B cell (primary cell): ENCODE data around the gene UBE2Q1.

Source experiments
- EZH2 ChIP-seq: IDR thresholded peaks from 2 replicates; pipeline ENCODE4 v1.6.1; 2012; ENCODE audit warnings: borderline replicate concordance, low read depth, mild to moderate bottlenecking, moderate library complexity, low read length; ENCODE audit not compliant: insufficient read depth, poor library complexity, severe bottlenecking
- TF ChIP-seq, protein P1 (sequence below): fragments of 200-600 bp; IDR thresholded peaks from one replicate; pipeline ENCODE4 v1.8.0; 2022; ENCODE audit warnings: antibody characterized with exemption, mild to moderate bottlenecking

GRCh38 chr1:154579374-154579773 lies 20.9 kb upstream of the UBE2Q1 start:
- TF ChIP-seq, protein P1, sequence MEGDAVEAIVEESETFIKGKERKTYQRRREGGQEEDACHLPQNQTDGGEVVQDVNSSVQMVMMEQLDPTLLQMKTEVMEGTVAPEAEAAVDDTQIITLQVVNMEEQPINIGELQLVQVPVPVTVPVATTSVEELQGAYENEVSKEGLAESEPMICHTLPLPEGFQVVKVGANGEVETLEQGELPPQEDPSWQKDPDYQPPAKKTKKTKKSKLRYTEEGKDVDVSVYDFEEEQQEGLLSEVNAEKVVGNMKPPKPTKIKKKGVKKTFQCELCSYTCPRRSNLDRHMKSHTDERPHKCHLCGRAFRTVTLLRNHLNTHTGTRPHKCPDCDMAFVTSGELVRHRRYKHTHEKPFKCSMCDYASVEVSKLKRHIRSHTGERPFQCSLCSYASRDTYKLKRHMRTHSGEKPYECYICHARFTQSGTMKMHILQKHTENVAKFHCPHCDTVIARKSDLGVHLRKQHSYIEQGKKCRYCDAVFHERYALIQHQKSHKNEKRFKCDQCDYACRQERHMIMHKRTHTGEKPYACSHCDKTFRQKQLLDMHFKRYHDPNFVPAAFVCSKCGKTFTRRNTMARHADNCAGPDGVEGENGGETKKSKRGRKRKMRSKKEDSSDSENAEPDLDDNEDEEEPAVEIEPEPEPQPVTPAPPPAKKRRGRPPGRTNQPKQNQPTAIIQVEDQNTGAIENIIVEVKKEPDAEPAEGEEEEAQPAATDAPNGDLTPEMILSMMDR, result no peak
- no peak for TF ChIP-seq EZH2
